GM23338 (cell line): ENCODE results near the gene NRG3.

Source experiments
- CREB1 ChIP-seq: fragments of 250-450 bp; sonication (Bioruptor Pico); IDR thresholded peaks from 2 replicates; pipeline ENCODE4 v1.5.0; 2020; ENCODE audit warnings: low read depth, mild to moderate bottlenecking, moderate library complexity
- ETS1 ChIP-seq: IDR thresholded peaks from 2 replicates; pipeline ENCODE4 v1.6.1; 2016; ENCODE audit warnings: antibody characterized with exemption
- EZH2 ChIP-seq: fragments of 200-600 bp; sonication (generic); IDR thresholded peaks from one replicate; pipeline ENCODE4 v1.8.0; 2017; ENCODE audit warnings: antibody characterized with exemption, mild to moderate bottlenecking, low read depth; ENCODE audit not compliant: unreplicated experiment
- POLR2AphosphoS5 ChIP-seq: IDR thresholded peaks from 2 replicates; pipeline ENCODE4 v1.6.1; 2016; ENCODE audit warnings: antibody characterized with exemption, low read depth
- TF ChIP-seq, protein P1 (sequence below), 2 experiments: fragments of 200-600 bp in 1 of 2; sonication (generic) in 1 of 2; conservative IDR thresholded peaks; 2 replicates each; pipeline versions ENCODE4 v1.5.1 to v1.6.1; 2016 to 2017; ENCODE audit warnings: antibody characterized with exemption in 2 of 2, low read depth in 2 of 2, mild to moderate bottlenecking in 2 of 2, moderate library complexity in 1 of 2

GRCh38 chr10:82284180-82284579, 409.2 kb downstream of the NRG3 start:
- TF ChIP-seq POLR2AphosphoS5 (no peak), EZH2 (no peak), ETS1 (no peak), CREB1 (CRISPR knock-in tag) (no peak)
- TF ChIP-seq, protein P1, sequence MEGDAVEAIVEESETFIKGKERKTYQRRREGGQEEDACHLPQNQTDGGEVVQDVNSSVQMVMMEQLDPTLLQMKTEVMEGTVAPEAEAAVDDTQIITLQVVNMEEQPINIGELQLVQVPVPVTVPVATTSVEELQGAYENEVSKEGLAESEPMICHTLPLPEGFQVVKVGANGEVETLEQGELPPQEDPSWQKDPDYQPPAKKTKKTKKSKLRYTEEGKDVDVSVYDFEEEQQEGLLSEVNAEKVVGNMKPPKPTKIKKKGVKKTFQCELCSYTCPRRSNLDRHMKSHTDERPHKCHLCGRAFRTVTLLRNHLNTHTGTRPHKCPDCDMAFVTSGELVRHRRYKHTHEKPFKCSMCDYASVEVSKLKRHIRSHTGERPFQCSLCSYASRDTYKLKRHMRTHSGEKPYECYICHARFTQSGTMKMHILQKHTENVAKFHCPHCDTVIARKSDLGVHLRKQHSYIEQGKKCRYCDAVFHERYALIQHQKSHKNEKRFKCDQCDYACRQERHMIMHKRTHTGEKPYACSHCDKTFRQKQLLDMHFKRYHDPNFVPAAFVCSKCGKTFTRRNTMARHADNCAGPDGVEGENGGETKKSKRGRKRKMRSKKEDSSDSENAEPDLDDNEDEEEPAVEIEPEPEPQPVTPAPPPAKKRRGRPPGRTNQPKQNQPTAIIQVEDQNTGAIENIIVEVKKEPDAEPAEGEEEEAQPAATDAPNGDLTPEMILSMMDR (conservative IDR thresholded peaks at IDR 0.05; ENCODE audit: low read depth in 2 of 2), result no peak
